SK-N-MC (cell line): ENCODE data around the gene ARMC9.

Experiments used
- EZH2 ChIP-seq: fragments of 200-600 bp; sonication (generic); IDR thresholded peaks from one replicate; pipeline ENCODE4 v1.6.1; 2017; ENCODE audit warnings: antibody characterized with exemption
- FOXP2 ChIP-seq: optimal IDR thresholded peaks from 2 replicates; pipeline ENCODE3; 2011; ENCODE audit warnings: mild to moderate bottlenecking, moderate library complexity; ENCODE audit not compliant: insufficient read depth; ENCODE audit errors: extremely low read length, control extremely low read depth
- POLR2AphosphoS5 ChIP-seq: IDR thresholded peaks from 2 replicates; pipeline ENCODE4 v1.6.1; 2012; ENCODE audit warnings: mild to moderate bottlenecking, low read depth, low read length, borderline replicate concordance

GRCh38 chr2:231360881-231361371 is 162.5 kb downstream of the ARMC9 start:
- TF ChIP-seq EZH2 (no peak), POLR2AphosphoS5 (no peak), FOXP2 (no peak)
